GM12878 (cell line): ENCODE results near the gene KRT72. TPM values are rescaled to one million over a fixed set of nuclear protein-coding genes. Genes with fewer than 3 reads are reported as not detected.

Source experiments
- ATAC-seq: fragments of 200-7000 bp; cut with Tn5 transposase; 3 replicates; pipeline ENCODE4 v1.9.1; 2020; ENCODE audit warnings: mild to moderate bottlenecking, moderate library complexity
- BruUV-seq: library from RNA; stranded (reverse); fragments of 400-500 nt; replicated peaks from 2 replicates; lab custom pipeline; 2021; lab: Mats Ljungman, UMichigan
- CTCF ChIA-PET: fragments of 300-600 bp; sonication (Branson Sonifier 250); formaldehyde crosslinking; extraction: SDS; loops from one replicate; lab custom pipeline; 2021; ENCODE audit warnings: inconsistent platforms; lab: Yijun Ruan, JAX
- POLR2A ChIA-PET: fragments of 350-600 bp; formaldehyde crosslinking; extraction: SDS; loops from one replicate; lab custom pipeline; 2021; ENCODE audit warnings: inconsistent platforms; lab: Charles Lee
- RAD21 ChIA-PET: fragments of 300-600 bp; sonication (Branson Sonifier 250); formaldehyde crosslinking; loops from one replicate; lab custom pipeline; 2023; ENCODE audit warnings: antibody characterized with exemption; ENCODE audit not compliant: unreplicated experiment; lab: Charles Lee
- SMC1A ChIA-PET: fragments of 300-600 bp; sonication (Branson Sonifier 250); formaldehyde crosslinking; loops from one replicate; lab custom pipeline; 2023; ENCODE audit not compliant: unreplicated experiment, uncharacterized antibody; lab: Charles Lee
- DNase-seq: peaks from one replicate; pipeline ENCODE4 v3.0.0-alpha.2; 2011; ENCODE audit warnings: low read depth, low spot score
- FAIRE-seq: peaks from 3 replicates; lab custom pipeline; 2011; peaks lifted over from hg19 to GRCh38; lab: Jason Lieb, UNC
- H2AFZ ChIP-seq: 2 replicates; pipeline ENCODE4 v1.6.0; 2011; ENCODE audit warnings: low read depth, low read length, control low read depth; ENCODE audit not compliant: control insufficient read depth
- H3K27ac ChIP-seq: 2 replicates; pipeline ENCODE4 v1.5.1; 2011; ENCODE audit warnings: control low read depth; ENCODE audit not compliant: control insufficient read depth, insufficient read depth
- H3K27me3 ChIP-seq, 2 experiments: replicated peaks in 1 of 2; 2 replicates each; pipeline versions ENCODE4 v1.6.0 to v1.6.1; 2011; ENCODE audit warnings: low read length in 1 of 2; ENCODE audit not compliant: control insufficient read depth in 2 of 2, insufficient read depth in 2 of 2
- H3K36me3 ChIP-seq, 2 experiments: 2 replicates each; pipeline ENCODE4 v1.5.1; 2011; ENCODE audit warnings: low read length in 1 of 2; ENCODE audit not compliant: control insufficient read depth in 2 of 2, insufficient read depth in 2 of 2
- H3K4me1 ChIP-seq: 2 replicates; pipeline ENCODE4 v1.6.1; 2011; ENCODE audit warnings: mild to moderate bottlenecking, low read length, moderate library complexity, mixed read lengths; ENCODE audit not compliant: control insufficient read depth, insufficient read depth
- H3K4me2 ChIP-seq: 2 replicates; pipeline ENCODE4 v1.6.0; 2011; ENCODE audit warnings: control low read depth; ENCODE audit not compliant: control insufficient read depth, insufficient read depth
- H3K4me3 ChIP-seq: fragments of 200-600 bp; sonication (generic); 2 replicates; pipeline ENCODE4 v1.5.1; 2016
- H3K79me2 ChIP-seq: 2 replicates; pipeline ENCODE4 v1.6.0; 2011; ENCODE audit warnings: low read length; ENCODE audit not compliant: control insufficient read depth, insufficient read depth
- H3K9ac ChIP-seq: 2 replicates; pipeline ENCODE4 v1.8.0; 2011; ENCODE audit warnings: low read length, control low read depth, mixed read lengths; ENCODE audit not compliant: control insufficient read depth, insufficient read depth
- H3K9me3 ChIP-seq: replicated peaks from 3 replicates; pipeline ENCODE4 v1.5.1; 2011; ENCODE audit warnings: mild to moderate bottlenecking, low read length; ENCODE audit not compliant: control insufficient read depth, insufficient read depth
- H4K20me1 ChIP-seq: 2 replicates; pipeline ENCODE4 v1.6.0; 2011; ENCODE audit not compliant: control insufficient read depth, insufficient read depth
- GATAD2B ChIP-seq: fragments of 450-650 bp; conservative IDR thresholded peaks from 2 replicates; pipeline ENCODE4 v1.6.1; 2017; ENCODE audit warnings: low read depth, mild to moderate bottlenecking, moderate library complexity
- IKZF2 ChIP-seq, 2 experiments: fragments of 450-650 bp; IDR thresholded peaks; 2 replicates each; pipeline ENCODE4 v1.6.1; 2017; ENCODE audit warnings: mild to moderate bottlenecking in 2 of 2, moderate library complexity in 2 of 2
- RFX5 ChIP-seq: IDR thresholded peaks from 2 replicates; pipeline ENCODE4 v1.6.1; 2011; ENCODE audit warnings: low read depth, low read length, improper control_type of control experiment
- SREBF2 ChIP-seq: IDR thresholded peaks from 2 replicates; pipeline ENCODE4 v1.6.1; 2012; ENCODE audit warnings: mild to moderate bottlenecking, low read length
- WGBS: methylation state at CpG from one replicate; pipeline ENCODE4 v1.1.6; 2016; ENCODE audit warnings: low lambda C conversion rate; ENCODE audit not compliant: insufficient replicate concordance, insufficient coverage; ENCODE audit errors: missing lambda C conversion rate; 5-methylcytosine and 5-hydroxymethylcytosine counted together
- in situ Hi-C: fragments of 300-500 bp; cut with MboI; formaldehyde crosslinking; loops from 9 replicates; pipeline ENCODE4 v1.14.3; 2018; ENCODE audit warnings: mixed read lengths
- intact Hi-C: fragments of 100-400 bp; cut with micrococcal nuclease; formaldehyde crosslinking; loops from one replicate; pipeline ENCODE4 v1.14.2; 2022; ENCODE audit not compliant: unreplicated experiment
- polyA plus RNA-seq, 11 experiments: library from polyadenylated mRNA; depleted of rRNA in 4 of 11; unstranded in 6 of 11; stranded (reverse) in 5 of 11; fragments of >200 nt; fragmentation: Nextera tagmentation in 4 of 11; fragmentation: Illumina TruSeq in 1 of 11; extraction: Ambion mirVana in 4 of 11; extraction: Trizol in 1 of 11; gene quantifications; 1 replicate in 1 of 11; 2 replicates in 10 of 11; pipeline versions ENCODE4 v1.2.1 to v1.2.3, GENCODE V29; 2011 to 2016; ENCODE audit warnings: inconsistent platforms in 2 of 11, missing spikeins in 2 of 11, low read depth in 1 of 11
- total RNA-seq, 4 experiments: library from RNA; depleted of rRNA in 3 of 4; stranded (reverse); fragments of >200 nt in 3 of 4; fragmentation: Illumina TruSeq in 1 of 4; extraction: Trizol in 1 of 4; gene quantifications; 2 replicates each; pipeline versions ENCODE4 v1.2.1 to v1.2.3, GENCODE V29; 2013 to 2021
- TF ChIP-seq, protein P1 (sequence below): fragments of 450-650 bp; IDR thresholded peaks from 2 replicates; pipeline ENCODE4 v1.6.1; 2018; ENCODE audit warnings: mild to moderate bottlenecking, low read depth, moderate library complexity; ENCODE audit not compliant: partially characterized antibody
- TF ChIP-seq, protein P2 (sequence below): IDR thresholded peaks from 2 replicates; pipeline ENCODE4 v1.6.1; 2012; ENCODE audit warnings: improper control_type of control experiment, low read depth, low read length; ENCODE audit not compliant: insufficient replicate concordance
- TF ChIP-seq, protein P3 (sequence below): IDR thresholded peaks from 2 replicates; pipeline ENCODE4 v1.6.1; 2012; ENCODE audit warnings: low read depth, low read length, improper control_type of control experiment
- TF ChIP-seq, protein P4 (sequence below): IDR thresholded peaks from 2 replicates; pipeline ENCODE4 v1.6.1; 2011; ENCODE audit warnings: low read depth, low read length, improper control_type of control experiment, borderline replicate concordance
- TF ChIP-seq, protein P5 (sequence below): IDR thresholded peaks from 2 replicates; pipeline ENCODE4 v1.6.1; 2011; ENCODE audit warnings: low read depth, mild to moderate bottlenecking, low read length, moderate library complexity, borderline replicate concordance; ENCODE audit errors: extremely low read depth

The KRT72 gene
- total and polyA plus RNA-seq, 10 of the 15 experiments (the other 5 are each of a cell fraction or from before 2014, with no cell fraction given): not detected

DNA sequence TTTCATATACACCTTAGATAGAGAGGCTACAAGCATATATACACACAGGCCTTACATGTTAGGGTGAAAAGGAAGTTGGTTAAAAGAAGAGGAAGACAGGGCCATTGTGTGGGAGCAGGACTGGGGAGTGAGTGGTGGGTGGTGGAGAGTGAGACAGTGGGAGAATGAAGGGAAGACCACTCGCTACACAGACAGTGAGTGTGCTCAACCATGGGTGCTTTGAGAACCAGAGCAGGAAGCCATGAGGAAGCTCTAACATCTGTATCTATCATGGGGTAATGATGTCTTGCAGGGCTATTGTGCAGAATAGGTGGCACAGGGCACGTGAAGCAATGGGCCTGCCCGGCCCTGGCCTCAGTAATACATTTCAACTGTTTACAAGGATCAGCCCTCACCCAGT, 16.2 kb downstream of the KRT72 start:
- Histone ChIP-seq H3K4me2 (no peak overlapping the region), H2AFZ (no peak overlapping the region), H4K20me1 (no peaks in the 10 kb centered on the region)
- SMC1A ChIA-PET: interaction anchor here (1.0 kb wide), 1 partner anchor 293 kb away, joined by 3 read pairs; no protein-coding TSS in a partner anchor
- TF ChIP-seq, protein P1, sequence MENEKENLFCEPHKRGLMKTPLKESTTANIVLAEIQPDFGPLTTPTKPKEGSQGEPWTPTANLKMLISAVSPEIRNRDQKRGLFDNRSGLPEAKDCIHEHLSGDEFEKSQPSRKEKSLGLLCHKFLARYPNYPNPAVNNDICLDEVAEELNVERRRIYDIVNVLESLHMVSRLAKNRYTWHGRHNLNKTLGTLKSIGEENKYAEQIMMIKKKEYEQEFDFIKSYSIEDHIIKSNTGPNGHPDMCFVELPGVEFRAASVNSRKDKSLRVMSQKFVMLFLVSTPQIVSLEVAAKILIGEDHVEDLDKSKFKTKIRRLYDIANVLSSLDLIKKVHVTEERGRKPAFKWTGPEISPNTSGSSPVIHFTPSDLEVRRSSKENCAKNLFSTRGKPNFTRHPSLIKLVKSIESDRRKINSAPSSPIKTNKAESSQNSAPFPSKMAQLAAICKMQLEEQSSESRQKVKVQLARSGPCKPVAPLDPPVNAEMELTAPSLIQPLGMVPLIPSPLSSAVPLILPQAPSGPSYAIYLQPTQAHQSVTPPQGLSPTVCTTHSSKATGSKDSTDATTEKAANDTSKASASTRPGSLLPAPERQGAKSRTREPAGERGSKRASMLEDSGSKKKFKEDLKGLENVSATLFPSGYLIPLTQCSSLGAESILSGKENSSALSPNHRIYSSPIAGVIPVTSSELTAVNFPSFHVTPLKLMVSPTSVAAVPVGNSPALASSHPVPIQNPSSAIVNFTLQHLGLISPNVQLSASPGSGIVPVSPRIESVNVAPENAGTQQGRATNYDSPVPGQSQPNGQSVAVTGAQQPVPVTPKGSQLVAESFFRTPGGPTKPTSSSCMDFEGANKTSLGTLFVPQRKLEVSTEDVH: no peak
- TF ChIP-seq RFX5 (no peak), SREBF2 (no peak), IKZF2 (IDR thresholded peaks at IDR 0.05) (no peak), GATAD2B (no peak)
- TF ChIP-seq, protein P2, sequence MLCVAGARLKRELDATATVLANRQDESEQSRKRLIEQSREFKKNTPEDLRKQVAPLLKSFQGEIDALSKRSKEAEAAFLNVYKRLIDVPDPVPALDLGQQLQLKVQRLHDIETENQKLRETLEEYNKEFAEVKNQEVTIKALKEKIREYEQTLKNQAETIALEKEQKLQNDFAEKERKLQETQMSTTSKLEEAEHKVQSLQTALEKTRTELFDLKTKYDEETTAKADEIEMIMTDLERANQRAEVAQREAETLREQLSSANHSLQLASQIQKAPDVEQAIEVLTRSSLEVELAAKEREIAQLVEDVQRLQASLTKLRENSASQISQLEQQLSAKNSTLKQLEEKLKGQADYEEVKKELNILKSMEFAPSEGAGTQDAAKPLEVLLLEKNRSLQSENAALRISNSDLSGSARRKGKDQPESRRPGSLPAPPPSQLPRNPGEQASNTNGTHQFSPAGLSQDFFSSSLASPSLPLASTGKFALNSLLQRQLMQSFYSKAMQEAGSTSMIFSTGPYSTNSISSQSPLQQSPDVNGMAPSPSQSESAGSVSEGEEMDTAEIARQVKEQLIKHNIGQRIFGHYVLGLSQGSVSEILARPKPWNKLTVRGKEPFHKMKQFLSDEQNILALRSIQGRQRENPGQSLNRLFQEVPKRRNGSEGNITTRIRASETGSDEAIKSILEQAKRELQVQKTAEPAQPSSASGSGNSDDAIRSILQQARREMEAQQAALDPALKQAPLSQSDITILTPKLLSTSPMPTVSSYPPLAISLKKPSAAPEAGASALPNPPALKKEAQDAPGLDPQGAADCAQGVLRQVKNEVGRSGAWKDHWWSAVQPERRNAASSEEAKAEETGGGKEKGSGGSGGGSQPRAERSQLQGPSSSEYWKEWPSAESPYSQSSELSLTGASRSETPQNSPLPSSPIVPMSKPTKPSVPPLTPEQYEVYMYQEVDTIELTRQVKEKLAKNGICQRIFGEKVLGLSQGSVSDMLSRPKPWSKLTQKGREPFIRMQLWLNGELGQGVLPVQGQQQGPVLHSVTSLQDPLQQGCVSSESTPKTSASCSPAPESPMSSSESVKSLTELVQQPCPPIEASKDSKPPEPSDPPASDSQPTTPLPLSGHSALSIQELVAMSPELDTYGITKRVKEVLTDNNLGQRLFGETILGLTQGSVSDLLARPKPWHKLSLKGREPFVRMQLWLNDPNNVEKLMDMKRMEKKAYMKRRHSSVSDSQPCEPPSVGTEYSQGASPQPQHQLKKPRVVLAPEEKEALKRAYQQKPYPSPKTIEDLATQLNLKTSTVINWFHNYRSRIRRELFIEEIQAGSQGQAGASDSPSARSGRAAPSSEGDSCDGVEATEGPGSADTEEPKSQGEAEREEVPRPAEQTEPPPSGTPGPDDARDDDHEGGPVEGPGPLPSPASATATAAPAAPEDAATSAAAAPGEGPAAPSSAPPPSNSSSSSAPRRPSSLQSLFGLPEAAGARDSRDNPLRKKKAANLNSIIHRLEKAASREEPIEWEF: no peak
- TF ChIP-seq, protein P3, sequence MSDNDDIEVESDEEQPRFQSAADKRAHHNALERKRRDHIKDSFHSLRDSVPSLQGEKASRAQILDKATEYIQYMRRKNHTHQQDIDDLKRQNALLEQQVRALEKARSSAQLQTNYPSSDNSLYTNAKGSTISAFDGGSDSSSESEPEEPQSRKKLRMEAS: no peak
- TF ChIP-seq, protein P4, sequence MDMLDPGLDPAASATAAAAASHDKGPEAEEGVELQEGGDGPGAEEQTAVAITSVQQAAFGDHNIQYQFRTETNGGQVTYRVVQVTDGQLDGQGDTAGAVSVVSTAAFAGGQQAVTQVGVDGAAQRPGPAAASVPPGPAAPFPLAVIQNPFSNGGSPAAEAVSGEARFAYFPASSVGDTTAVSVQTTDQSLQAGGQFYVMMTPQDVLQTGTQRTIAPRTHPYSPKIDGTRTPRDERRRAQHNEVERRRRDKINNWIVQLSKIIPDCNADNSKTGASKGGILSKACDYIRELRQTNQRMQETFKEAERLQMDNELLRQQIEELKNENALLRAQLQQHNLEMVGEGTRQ: no peak
- TF ChIP-seq, protein P5, sequence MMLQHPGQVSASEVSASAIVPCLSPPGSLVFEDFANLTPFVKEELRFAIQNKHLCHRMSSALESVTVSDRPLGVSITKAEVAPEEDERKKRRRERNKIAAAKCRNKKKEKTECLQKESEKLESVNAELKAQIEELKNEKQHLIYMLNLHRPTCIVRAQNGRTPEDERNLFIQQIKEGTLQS: no peak
- TF ChIP-seq, all 136 proteins: peak for 0
- intact Hi-C loops: no loop called here
- DNase-seq (no peak), FAIRE-seq (no peak), ATAC-seq (no peak)
- Histone ChIP-seq H3K27ac (no peak overlapping the region), H3K36me3 (no peaks in the 10 kb centered on the region), H3K4me3 (no peak overlapping the region), H3K27me3 (peaks cover 0 to 3% of the 10 kb centered on the region in 2 experiments; a peak in 3 of 4 replicates), H3K4me1 (no peaks in the 10 kb centered on the region), H3K79me2 (no peaks in the 10 kb centered on the region), H3K9me3 (no peaks in the 10 kb centered on the region), H3K9ac (no peak overlapping the region)
- ChIA-PET CTCF (interaction anchor here (3.5 to 5.3 kb wide), 2 partner anchors 285 to 295 kb away, joined by 12 to 36 read pairs; no protein-coding TSS in a partner anchor), RAD21 (no interaction called here), POLR2A (no interaction called here)
- BruUV-seq: no TSS peak
- in situ Hi-C loops: loop anchor here (5.0 to 10.0 kb wide), 2 partner anchors 280 to 397 kb away; no protein-coding TSS in a partner anchor
- WGBS: 2% methylated on average over 3 of the region's 3 CpGs
